Mesendoderm (in vitro differentiated cells): ENCODE measurements around the gene SIGLEC6.

ENCODE experiments used
- DNase-seq: peaks from one replicate; pipeline ENCODE4 v3.0.0; 2013
- H2AK5ac ChIP-seq: 2 replicates; pipeline ENCODE4 v1.6.1; 2013; ENCODE audit warnings: low read length, inconsistent platforms
- H2BK120ac ChIP-seq: 2 replicates; pipeline ENCODE4 v1.6.1; 2013; ENCODE audit warnings: low read depth, mild to moderate bottlenecking, low read length, moderate library complexity, mixed read lengths
- H2BK15ac ChIP-seq: replicated peaks from 2 replicates; pipeline ENCODE4 v1.6.1; 2013; ENCODE audit warnings: low read depth, mild to moderate bottlenecking, moderate library complexity
- H2BK5ac ChIP-seq: 2 replicates; pipeline ENCODE4 v1.6.1; 2013; ENCODE audit warnings: low read length, inconsistent platforms
- H3K18ac ChIP-seq: 2 replicates; pipeline ENCODE4 v1.6.1; 2013; ENCODE audit warnings: mild to moderate bottlenecking, low read length, mixed read lengths
- H3K23ac ChIP-seq: one replicate; pipeline ENCODE4 v1.6.1; 2013; ENCODE audit warnings: low read length
- H3K27ac ChIP-seq: 2 replicates; pipeline ENCODE4 v1.5.1; 2013; ENCODE audit warnings: low read depth, mild to moderate bottlenecking, inconsistent platforms, low read length, moderate library complexity
- H3K27me3 ChIP-seq: 2 replicates; pipeline ENCODE4 v1.6.1; 2013; ENCODE audit warnings: low read length, control low read depth, mild to moderate bottlenecking, inconsistent platforms; ENCODE audit not compliant: insufficient read depth, poor library complexity
- H3K36me3 ChIP-seq: 2 replicates; pipeline ENCODE4 v1.6.1; 2013; ENCODE audit warnings: low read length, inconsistent platforms; ENCODE audit not compliant: control insufficient read depth, insufficient read depth
- H3K4ac ChIP-seq: one replicate; pipeline ENCODE4 v1.6.1; 2013; ENCODE audit warnings: low read depth, mild to moderate bottlenecking, low read length, moderate library complexity
- H3K4me1 ChIP-seq: 2 replicates; pipeline ENCODE4 v1.6.1; 2013; ENCODE audit warnings: low read depth, low read length, inconsistent platforms; ENCODE audit not compliant: control insufficient read depth
- H3K4me2 ChIP-seq: 2 replicates; pipeline ENCODE4 v1.6.1; 2013; ENCODE audit warnings: low read length
- H3K4me3 ChIP-seq: 2 replicates; pipeline ENCODE4 v1.5.1; 2013; ENCODE audit warnings: mild to moderate bottlenecking, low read length
- H3K56ac ChIP-seq: one replicate; pipeline ENCODE4 v1.6.1; 2013; ENCODE audit warnings: low read length
- H3K79me1 ChIP-seq: 2 replicates; pipeline ENCODE4 v1.6.1; 2013; ENCODE audit warnings: low read length, inconsistent platforms
- H3K79me2 ChIP-seq: 2 replicates; pipeline ENCODE4 v1.6.1; 2013; ENCODE audit warnings: mild to moderate bottlenecking, low read length; ENCODE audit not compliant: control insufficient read depth, insufficient read depth
- H3K9ac ChIP-seq: 2 replicates; pipeline ENCODE4 v1.6.1; 2013; ENCODE audit warnings: low read length, inconsistent platforms
- H4K5ac ChIP-seq: one replicate; pipeline ENCODE4 v1.6.1; 2013; ENCODE audit warnings: low read length
- H4K8ac ChIP-seq: one replicate; pipeline ENCODE4 v1.6.1; 2013; ENCODE audit warnings: low read depth, mild to moderate bottlenecking, control low read depth, low read length, moderate library complexity
- WGBS: extraction: QIAGEN DNeasy Blood & Tissue Kit; methylation state at CpG from one replicate; pipeline ENCODE4 v1.1.7; 2013; ENCODE audit warnings: low lambda C conversion rate, missing lambda C conversion rate; ENCODE audit not compliant: insufficient coverage; ENCODE audit errors: extremely low coverage; 5-methylcytosine and 5-hydroxymethylcytosine counted together

The SIGLEC6 gene

GRCh38 chr19:51565583-51565982 is 34.1 kb upstream of the SIGLEC6 start:
- H3K4ac ChIP-seq: no peak overlapping the region
- H3K56ac ChIP-seq: no peak overlapping the region
- no peak overlapping the region for H3K23ac ChIP-seq
- H2BK5ac ChIP-seq: no peak overlapping the region
- no peaks in the 10 kb centered on the region for H3K4me1 ChIP-seq
- DNase-seq: no peak
- H3K36me3 ChIP-seq: no peaks in the 10 kb centered on the region
- no peak overlapping the region for H3K18ac ChIP-seq
- no peak overlapping the region for H2BK120ac ChIP-seq
- H4K8ac ChIP-seq: no peak overlapping the region
- no peak overlapping the region for H3K27ac ChIP-seq
- H2BK15ac ChIP-seq: no peak overlapping the region
- H2AK5ac ChIP-seq: no peak overlapping the region
- no peak overlapping the region for H3K4me2 ChIP-seq
- no peak overlapping the region for H3K4me3 ChIP-seq
- no peaks in the 10 kb centered on the region for H3K27me3 ChIP-seq
- no peaks in the 10 kb centered on the region for H3K79me2 ChIP-seq
- H3K79me1 ChIP-seq: no peaks in the 10 kb centered on the region
- no CpG with 5 or more reads among the region's 4 CpGs for WGBS
- no peak overlapping the region for H3K9ac ChIP-seq
- H4K5ac ChIP-seq: no peak overlapping the region

GRCh38 chr19:51564791-51565190 is 33.3 kb upstream of the SIGLEC6 start:
- Histone ChIP-seq H3K4ac (no peak overlapping the region), H3K27me3 (no peaks in the 10 kb centered on the region), H3K27ac (no peak overlapping the region), H3K36me3 (no peaks in the 10 kb centered on the region), H2BK5ac (no peak overlapping the region), H3K4me3 (no peak overlapping the region), H2AK5ac (no peak overlapping the region), H4K8ac (no peak overlapping the region), H3K23ac (no peak overlapping the region), H3K79me1 (no peaks in the 10 kb centered on the region), H4K5ac (no peak overlapping the region), H3K4me2 (no peak overlapping the region), H3K18ac (no peak overlapping the region), H3K79me2 (no peaks in the 10 kb centered on the region), H3K9ac (no peak overlapping the region), H3K56ac (no peak overlapping the region), H2BK120ac (no peak overlapping the region), H3K4me1 (no peaks in the 10 kb centered on the region), H2BK15ac (no peak overlapping the region)
- WGBS: no CpG with 5 or more reads among the region's 6 CpGs
- DNase-seq: peak; percentile 12

- Histone ChIP-seq H3K79me2 (no peaks in the 10 kb centered on the region), H3K4me3 (no peak overlapping the region), H3K4me2 (no peak overlapping the region), H3K27ac (no peak overlapping the region), H2BK15ac (no peak overlapping the region), H2BK120ac (no peak overlapping the region), H3K9ac (no peak overlapping the region), H3K4ac (no peak overlapping the region), H3K56ac (no peak overlapping the region), H3K36me3 (no peaks in the 10 kb centered on the region), H3K27me3 (no peaks in the 10 kb centered on the region), H3K79me1 (no peaks in the 10 kb centered on the region), H3K4me1 (no peaks in the 10 kb centered on the region), H2BK5ac (no peak overlapping the region), H2AK5ac (no peak overlapping the region), H3K18ac (no peak overlapping the region), H4K8ac (no peak overlapping the region), H4K5ac (no peak overlapping the region), H3K23ac (no peak overlapping the region)
- no CpG with 5 or more reads among the region's 4 CpGs for WGBS
- DNase-seq: no peak
Observed at GRCh38 chr19:51560339-51560738, 28.9 kb upstream of the SIGLEC6 start.

- Histone ChIP-seq H3K27ac (no peak overlapping the region), H3K18ac (no peak overlapping the region), H3K4me2 (no peak overlapping the region), H2BK15ac (no peak overlapping the region), H3K4me1 (no peaks in the 10 kb centered on the region), H4K8ac (no peak overlapping the region), H3K4ac (no peak overlapping the region), H2AK5ac (no peak overlapping the region), H3K27me3 (no peaks in the 10 kb centered on the region), H3K79me2 (no peaks in the 10 kb centered on the region), H3K23ac (no peak overlapping the region), H2BK120ac (no peak overlapping the region), H3K56ac (no peak overlapping the region), H2BK5ac (no peak overlapping the region), H3K79me1 (no peaks in the 10 kb centered on the region), H3K4me3 (no peak overlapping the region), H3K36me3 (no peaks in the 10 kb centered on the region), H4K5ac (no peak overlapping the region), H3K9ac (no peak overlapping the region)
- DNase-seq: no peak
- no CpG with 5 or more reads among the region's 1 CpG for WGBS
Observed at GRCh38 chr19:51559240-51559639, 27.8 kb upstream of the SIGLEC6 start.

- no peaks in the 10 kb centered on the region for H3K27me3 ChIP-seq
- H3K79me2 ChIP-seq: no peaks in the 10 kb centered on the region
- no peak overlapping the region for H3K4ac ChIP-seq
- no peak overlapping the region for H4K8ac ChIP-seq
- H2BK120ac ChIP-seq: no peak overlapping the region
- H3K9ac ChIP-seq: no peak overlapping the region
- H3K36me3 ChIP-seq: no peaks in the 10 kb centered on the region
- no CpG with 5 or more reads among the region's 20 CpGs for WGBS
- H3K4me1 ChIP-seq: no peaks in the 10 kb centered on the region
- no peaks in the 10 kb centered on the region for H3K79me1 ChIP-seq
- no peak overlapping the region for H3K18ac ChIP-seq
- no peak overlapping the region for H3K27ac ChIP-seq
- no peak overlapping the region for H3K23ac ChIP-seq
- no peak overlapping the region for H2BK15ac ChIP-seq
- no peak overlapping the region for H3K56ac ChIP-seq
- H3K4me3 ChIP-seq: no peak overlapping the region
- no peak overlapping the region for H4K5ac ChIP-seq
- no peak overlapping the region for H2AK5ac ChIP-seq
- DNase-seq: peak; percentile 90
- no peak overlapping the region for H3K4me2 ChIP-seq
- H2BK5ac ChIP-seq: no peak overlapping the region
Observed at GRCh38 chr19:51552996-51553725, 21.7 kb upstream of the SIGLEC6 start.

GRCh38 chr19:51552608-51552995 is 21.1 kb upstream of the SIGLEC6 start:
- Histone ChIP-seq H2BK15ac (no peak overlapping the region), H3K79me2 (no peaks in the 10 kb centered on the region), H3K56ac (no peak overlapping the region), H3K4ac (no peak overlapping the region), H4K5ac (no peak overlapping the region), H2BK5ac (no peak overlapping the region), H3K23ac (no peak overlapping the region), H2BK120ac (no peak overlapping the region), H3K18ac (no peak overlapping the region), H3K4me1 (no peaks in the 10 kb centered on the region), H3K27me3 (no peaks in the 10 kb centered on the region), H3K4me3 (no peak overlapping the region), H3K4me2 (no peak overlapping the region), H3K36me3 (no peaks in the 10 kb centered on the region), H2AK5ac (no peak overlapping the region), H3K9ac (no peak overlapping the region), H3K27ac (no peak overlapping the region), H4K8ac (no peak overlapping the region), H3K79me1 (no peaks in the 10 kb centered on the region)
- no CpG with 5 or more reads among the region's 1 CpG for WGBS
- no peak for DNase-seq
